GM19239 (cell line): Measurements from ENCODE around the gene SLC39A11.

Experiments used
- DNase-seq: peaks from one replicate; pipeline ENCODE4 v3.0.0; 2011; ENCODE audit warnings: low spot score; ENCODE audit not compliant: insufficient read length
- FAIRE-seq: peaks from 2 replicates; lab custom pipeline; 2011; peaks lifted over from hg19 to GRCh38; lab: Jason Lieb, UNC

The SLC39A11 gene

GRCh38 chr17:72599891-72600290 is 492.6 kb downstream of the SLC39A11 start:
- FAIRE-seq (no peak), DNase-seq (no peak)

GRCh38 chr17:72598695-72599094 is 493.8 kb downstream of the SLC39A11 start:
- no peak for FAIRE-seq
- DNase-seq: no peak

GRCh38 chr17:72597354-72598087 is 495.0 kb downstream of the SLC39A11 start:
- no peak for FAIRE-seq
- DNase-seq: no peak
